HT1080 (cell line): ENCODE measurements around the gene ANKS6. TPM values are rescaled to one million over a fixed set of nuclear protein-coding genes. Genes with fewer than 3 reads are reported as not detected.

ENCODE experiments used
- DNase-seq: peaks from one replicate; pipeline ENCODE4 v3.0.0-alpha.2; 2015; ENCODE audit warnings: low read depth
- total RNA-seq: library from RNA; depleted of rRNA; stranded (reverse); fragments of >200 nt; shearing (Covaris generic); gene quantifications from 2 replicates; pipeline ENCODE4 v1.2.3, GENCODE V29; 2014

The ANKS6 gene
- total RNA-seq, 1 experiment from 2014 or later: 25.7 TPM

DNA sequence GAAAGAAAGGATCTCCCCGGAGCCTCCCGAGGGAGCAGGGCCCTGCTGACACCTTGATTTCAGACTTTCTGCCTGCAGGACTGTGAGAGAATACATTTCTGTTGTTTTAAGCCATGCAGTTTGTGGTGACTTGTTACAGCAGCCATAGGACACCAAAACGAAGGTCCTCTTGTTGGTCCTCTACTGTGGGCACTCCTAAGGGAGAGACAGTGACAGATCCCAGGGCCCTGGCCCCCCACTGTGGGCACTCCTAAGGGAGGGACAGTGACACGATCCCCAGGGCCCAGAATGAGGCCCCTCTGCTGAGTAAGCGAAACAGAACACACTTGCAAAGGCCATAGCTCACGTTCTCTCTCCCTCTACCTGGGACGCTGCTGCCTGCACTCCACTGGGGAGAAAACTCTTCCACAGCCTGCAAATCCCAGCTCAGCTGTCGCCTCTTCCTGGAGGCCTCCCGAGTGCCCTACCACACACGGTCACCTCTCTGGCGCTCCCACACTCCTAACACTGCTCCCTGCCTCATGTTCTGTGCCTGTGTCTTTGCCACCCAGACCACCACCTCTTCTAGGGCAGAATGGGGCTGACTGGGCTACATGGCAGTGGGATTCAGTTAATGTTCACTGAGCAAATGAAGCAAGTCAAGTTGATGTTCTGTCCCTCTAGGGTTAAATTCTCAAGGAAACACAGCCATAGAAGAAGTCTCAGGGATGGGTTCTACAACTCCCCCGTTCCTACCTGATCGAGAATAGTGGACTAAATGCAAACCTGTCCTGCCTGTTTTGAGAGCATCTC lies 23.8 kb downstream of the ANKS6 start:
- DNase-seq: no peak

DNA sequence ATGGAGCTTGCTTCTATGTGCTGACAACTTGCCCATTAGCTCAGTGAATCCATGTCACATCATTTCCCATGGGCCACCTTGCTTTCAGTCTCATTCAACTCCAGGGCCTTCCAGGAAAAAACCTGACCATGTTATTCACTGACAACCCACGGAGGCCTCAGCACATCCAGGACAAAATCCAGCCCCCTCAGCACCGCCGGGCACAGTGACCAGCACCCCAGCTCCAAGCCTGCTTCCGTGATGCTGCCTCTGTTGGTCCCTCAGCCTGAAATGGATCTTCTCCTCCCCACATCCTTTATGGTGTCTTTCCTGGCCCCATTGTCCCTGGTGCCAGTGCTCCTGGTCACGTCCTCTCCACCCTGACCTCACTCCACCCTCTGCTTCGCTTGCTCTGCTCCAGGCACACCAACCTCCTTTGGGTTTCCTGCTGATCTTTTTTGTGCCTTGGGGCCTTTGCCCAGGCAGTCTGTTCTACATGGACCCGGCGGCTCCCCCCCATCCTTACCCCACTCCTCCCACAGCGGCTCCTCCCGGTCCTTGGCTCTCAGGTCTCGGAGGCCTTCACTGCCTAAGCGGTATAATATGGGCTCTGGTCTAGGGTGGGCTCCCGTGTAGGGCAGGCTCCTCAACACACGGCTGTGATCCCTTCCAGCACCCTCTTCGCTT lies 25.0 kb downstream of the ANKS6 start:
- no peak for DNase-seq

DNA sequence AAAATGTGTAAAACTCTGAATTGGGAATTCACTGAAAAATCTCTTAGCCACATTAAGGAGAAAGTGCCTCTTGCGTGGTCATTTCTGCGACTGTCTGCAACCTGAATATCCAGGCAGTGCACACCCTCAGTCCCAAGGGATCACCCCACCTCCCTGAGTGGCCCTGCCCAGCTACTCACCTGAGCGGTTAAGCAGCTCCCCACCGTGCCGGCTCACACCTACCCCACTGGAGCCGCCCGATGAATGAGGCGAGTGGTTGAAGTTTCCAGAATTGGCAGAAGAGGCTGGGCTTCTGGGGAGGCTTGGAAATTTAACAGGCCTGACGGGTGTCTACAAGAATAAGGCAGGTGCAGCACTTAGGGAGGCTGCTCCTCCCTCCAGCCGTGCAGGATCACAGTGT lies 25.6 kb downstream of the ANKS6 start:
- DNase-seq: no peak

DNA sequence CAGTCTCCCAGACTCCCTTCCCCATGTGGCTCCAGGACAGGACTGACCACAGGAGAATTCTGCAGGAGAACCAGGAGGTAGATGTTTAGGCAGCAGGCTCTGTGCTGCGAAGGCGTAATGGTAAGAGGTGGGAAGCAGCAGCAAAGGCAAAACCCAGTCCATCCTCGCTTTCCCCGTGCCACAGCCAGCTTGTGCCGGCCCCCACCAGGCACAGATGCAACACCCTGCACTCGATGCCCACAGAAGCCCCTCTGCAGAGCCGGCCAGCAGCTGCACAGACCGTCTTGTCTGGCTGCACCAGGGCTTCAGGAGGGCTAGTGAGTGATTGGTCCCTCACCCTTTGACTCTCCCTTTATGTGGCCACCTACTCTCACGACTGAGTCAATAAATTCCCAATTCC lies 28.0 kb downstream of the ANKS6 start:
- no peak for DNase-seq

DNA sequence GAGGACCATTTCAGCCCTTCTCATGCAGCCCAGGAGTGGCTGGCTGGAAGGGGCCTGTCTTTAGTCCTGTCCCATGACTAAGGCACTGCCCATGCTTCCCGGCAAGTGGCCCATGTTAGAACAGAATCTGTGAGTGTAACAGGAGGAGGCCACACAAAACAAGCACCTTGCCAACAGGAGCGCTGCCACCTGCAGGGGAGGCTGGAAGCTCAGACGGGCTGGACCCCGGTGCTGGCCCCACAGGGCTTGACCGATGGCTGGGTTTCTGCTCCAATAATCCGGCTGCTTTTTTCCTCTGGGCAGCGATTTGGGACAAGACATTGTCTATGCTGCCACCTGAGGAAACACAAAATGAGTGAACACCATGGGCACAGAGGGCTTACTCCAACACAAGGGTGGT lies 28.4 kb downstream of the ANKS6 start:
- DNase-seq: no peak

DNA sequence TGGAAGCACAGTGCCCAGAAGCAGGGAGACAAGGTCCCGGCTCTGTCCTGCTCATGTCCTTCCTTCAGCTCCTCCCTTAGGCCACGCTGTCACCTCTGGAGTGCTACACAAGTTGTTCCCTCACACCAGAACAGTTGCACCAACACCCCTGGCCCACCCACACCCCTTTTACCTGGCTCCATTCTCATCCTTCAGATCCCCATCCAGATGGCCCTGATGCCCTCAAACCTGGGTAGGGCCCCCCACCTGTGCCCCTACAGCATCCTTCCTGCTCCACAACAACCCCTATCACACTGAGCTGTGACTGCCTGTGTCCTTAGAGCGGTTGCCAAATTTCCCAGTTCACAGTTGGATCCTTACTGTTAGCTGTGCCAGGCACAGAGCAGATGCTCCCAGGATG lies 29.2 kb downstream of the ANKS6 start:
- no peak for DNase-seq

DNA sequence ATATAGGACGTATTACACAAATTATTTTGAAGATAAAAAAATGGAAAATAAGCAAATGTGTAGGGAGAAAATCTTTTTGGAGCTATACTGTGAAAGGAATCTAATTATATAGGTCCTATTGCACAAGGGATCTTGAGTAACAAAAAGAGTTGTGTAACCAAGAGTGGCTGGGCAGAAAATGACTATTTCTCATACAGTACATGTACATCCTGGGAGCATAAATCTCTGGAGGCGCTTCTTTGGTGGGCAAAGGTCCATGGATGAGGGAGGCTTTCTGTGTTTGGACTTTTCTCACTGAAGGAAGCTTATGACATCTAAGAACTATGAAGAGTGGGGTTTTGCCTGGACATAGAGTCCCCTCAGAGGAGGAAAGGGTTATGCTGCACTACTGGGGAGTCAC lies 29.8 kb downstream of the ANKS6 start:
- DNase-seq: no peak

DNA sequence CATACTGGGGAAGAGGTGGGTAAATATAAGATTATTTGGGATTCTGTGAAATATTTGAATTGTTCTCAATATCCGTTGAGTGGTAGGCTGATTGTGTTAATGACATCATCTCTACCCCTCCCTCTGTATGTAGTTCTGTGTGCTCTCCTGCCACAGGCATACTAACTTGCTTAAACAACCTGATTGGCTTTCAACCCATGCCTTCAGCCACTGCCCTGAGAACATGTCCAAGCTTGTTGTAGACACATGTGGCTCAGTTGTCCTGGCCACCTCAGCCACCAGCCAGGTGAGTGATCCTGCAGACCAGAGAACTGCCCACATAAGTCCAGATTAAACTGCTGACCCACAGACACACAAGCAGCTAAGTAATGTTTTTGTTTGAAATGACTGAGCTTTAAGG lies 31.1 kb downstream of the ANKS6 start:
- no peak for DNase-seq

DNA sequence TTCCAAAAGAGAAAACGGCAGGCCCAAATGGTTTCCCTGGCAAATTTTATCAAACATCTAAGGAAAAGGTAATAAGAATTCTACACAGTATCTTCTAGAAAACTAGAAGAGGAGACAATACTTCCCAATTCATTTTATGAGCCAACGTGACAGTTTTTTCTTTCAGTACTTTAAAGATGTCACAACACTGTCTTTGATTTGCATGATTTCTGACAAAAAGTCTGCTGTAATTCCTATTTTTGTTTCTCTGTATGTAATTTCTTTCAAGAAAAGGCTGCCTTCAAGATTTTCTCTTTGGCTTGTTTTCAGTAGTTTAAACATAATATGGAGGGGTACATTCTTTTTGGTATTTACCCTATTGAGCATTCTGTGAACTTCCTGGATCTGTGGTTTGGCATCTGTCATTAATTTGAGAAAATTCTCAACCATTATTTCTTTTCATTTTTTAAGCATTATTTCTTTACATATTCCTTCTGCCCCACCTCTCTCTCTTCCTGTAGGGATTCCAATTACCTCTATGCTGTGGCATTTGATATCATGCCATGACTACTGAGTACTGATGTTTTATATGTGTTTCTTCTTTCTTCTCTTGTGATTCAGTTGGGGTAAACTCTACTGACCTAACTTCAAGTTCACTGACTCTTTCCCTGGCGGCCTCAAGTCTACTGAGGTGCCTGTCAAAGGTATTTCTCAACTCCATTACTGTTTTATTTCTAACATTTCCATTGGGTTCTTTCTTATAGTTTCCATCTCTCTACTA lies 32.2 kb downstream of the ANKS6 start:
- DNase-seq: no peak

DNA sequence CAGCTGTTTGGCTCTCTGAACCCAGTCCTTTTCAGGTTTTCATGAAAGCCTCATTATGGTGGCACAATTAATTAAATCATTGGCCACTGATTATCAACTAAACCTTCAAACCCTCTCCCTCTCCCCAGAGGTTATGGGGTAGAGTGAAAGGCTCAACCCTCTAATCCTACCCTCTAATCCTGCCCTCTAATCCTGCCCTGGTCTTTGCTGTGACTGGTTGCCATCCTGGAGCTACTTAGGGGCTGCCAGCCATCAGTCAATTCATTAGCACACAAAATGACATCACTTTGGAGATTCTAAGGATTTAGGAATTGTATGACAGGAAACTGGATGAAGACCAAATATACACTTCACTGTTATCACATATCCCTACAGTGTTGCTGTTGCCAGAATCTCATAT lies 36.1 kb downstream of the ANKS6 start:
- DNase-seq: no peak

DNA sequence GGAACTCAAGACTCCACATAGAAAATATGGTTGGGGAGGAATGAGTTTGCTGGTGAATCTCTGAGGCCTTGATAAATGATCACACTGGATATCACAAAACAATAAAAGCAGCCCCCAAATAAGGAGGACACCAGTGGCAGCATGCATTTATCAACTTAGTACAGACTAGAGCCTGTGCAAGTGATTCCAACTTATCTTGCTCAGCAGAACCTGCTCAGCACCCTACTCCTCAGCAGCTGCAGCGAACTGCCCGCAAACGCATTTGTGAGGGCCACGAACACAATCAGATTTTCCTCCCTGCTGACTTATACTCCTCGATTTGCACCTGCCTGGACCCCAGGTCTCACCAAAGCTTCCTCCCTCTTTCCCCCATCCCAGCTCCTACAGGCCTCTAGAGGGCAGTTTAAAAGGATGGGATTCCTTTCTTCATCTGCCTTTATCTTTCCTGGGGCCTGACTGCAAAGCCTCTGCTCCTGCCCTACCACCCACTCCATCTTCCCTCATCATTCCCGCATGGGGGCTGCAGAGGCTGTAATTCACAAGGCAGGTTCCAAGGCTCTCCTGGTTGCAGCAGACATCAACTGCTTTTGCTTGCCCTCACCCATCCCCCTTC lies 41.2 kb downstream of the ANKS6 start:
- DNase-seq: no peak

DNA sequence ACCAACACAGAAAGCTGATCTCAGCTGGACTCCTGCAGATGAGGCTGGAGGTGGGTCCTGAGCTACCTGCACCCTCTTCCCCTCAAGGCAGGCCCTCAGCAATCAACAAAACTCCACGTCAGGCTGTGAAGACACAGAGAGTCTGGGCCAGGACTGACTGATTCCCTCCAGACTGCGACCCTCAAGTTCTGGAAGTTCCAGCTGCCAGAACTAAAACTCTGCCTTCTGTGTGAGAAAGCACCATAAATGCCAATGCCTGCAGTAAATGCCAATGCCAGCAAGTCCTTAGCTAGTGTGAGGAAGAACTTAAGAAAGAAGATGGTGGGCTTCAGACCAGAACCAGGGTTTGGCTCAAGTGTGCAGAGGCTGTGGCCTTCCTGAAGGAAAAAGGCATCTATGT lies 45.1 kb downstream of the ANKS6 start:
- DNase-seq: no peak

DNA sequence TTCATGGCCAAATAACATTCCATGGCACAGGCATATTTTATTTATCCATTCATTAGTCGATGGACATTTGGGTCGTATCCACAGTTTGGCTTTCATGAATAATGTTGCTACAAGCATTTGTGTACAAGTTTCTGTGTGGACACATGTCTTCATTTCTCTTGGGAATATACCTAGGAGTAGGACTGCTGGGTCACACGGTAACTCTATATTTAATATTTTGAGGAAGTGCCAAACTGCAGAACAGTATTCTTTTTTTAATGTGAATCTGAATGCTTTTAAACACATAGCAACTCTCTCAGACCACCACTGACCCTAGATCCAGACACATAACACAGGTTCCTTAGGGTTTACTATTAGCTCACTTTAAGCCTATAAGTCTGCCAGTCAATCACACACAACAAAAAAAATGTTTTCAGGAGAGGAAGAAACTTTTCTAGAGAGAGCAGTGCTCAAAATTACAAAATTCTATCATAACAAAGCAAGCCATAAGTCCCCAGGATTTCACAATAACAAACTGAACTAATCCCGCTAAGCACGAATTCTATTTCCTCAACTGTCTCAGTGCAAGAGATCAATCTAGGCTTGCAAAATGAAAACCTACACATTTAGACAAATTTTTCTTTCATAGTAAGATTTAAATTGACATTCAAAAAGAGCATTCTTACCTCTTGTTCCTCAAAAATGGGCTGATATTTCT lies 45.8 kb downstream of the ANKS6 start:
- no peak for DNase-seq

DNA sequence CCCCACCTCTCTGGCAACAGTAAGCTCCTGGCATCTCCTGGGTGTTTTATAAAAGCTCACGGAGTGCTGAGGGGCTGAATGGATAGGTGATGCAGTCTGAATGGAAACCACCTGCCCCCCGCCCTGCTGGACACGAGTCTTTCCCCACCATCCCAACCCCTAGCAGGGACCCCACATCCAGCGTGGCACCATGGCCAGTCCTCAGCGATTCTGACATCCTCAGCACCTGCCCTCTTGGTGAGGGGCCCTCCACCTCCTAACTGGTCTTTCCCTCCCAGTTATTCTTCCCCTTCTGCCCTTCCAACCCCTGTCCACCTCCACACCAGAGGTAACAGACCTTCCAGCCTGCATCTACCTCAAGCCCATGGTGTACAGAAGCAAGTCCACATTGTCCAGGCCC lies 48.9 kb downstream of the ANKS6 start:
- no peak for DNase-seq

DNA sequence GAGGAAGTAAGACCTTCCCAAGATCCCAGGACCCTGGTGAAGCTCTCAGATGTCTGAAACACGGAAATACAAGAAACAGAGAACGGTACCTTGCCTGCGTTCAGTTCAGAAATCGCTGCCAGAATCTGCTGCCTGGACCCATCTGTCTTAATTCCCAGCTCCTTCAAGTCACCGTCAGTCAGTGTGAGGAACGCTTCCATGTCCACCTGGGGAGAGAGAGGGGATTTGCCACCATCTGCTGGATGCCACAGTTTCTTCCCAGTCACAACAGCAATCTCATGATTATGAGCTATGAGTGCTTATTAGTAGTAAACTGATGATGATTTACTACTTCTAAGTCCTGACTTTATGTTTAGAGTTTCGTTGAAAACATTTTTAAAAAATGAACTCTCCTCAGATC lies 50.9 kb downstream of the ANKS6 start:
- no peak for DNase-seq

DNA sequence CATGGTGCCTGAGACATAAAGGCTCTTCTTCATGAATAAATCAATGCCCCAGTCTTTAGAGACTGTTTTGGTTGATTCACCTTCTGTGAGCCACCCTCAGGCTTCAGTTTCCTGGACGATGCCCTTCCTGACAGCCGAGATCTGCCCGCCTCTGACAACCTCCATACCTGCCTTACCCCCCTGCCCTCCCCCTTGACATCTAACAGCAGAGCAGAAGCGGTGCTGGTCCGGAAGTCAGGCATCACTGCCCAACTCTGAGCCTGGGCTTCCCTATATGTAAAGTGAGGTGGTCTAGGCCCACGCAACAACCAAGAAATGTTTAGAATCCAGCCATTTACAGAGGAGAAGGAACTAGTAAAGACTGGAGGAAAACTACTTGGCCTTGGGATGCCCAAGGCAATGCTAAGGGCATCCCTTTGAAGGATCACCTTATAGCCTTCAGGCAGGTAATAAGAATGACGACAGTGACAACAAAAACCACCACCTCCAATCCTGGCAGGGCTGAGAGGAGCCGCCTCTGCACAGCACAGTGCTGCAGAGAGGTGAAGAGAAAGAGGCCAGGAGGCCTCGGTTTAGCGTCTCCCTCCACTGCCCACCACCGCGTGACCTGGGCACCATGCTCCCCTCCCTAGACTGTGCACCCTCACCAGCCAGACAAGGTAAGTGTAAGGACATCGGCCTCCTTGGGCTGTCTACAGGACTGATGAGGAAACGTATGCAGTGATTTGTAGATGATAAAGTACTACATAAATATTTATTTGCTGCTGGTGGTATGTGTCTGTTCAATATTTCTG lies 52.3 kb downstream of the ANKS6 start:
- DNase-seq: no peak

DNA sequence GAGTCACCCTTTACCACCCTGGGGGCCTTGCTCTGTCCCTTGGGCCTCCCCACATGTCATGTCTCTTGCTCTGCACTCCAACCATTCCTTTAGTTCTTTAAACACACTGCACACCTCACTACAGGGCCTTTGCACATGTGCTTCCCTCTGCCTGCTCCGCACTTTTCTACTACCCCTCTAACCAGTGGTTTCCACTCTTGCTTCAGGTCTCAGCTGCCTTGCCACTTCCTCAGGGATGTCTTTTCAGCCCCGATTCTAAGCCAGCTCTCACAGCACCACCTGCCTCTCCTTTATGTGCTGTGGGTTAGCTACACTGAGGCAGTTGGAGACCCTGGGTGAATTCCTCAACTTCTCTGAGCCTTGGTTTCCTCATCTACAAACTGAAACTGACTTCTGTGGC lies 53.0 kb downstream of the ANKS6 start:
- no peak for DNase-seq

DNA sequence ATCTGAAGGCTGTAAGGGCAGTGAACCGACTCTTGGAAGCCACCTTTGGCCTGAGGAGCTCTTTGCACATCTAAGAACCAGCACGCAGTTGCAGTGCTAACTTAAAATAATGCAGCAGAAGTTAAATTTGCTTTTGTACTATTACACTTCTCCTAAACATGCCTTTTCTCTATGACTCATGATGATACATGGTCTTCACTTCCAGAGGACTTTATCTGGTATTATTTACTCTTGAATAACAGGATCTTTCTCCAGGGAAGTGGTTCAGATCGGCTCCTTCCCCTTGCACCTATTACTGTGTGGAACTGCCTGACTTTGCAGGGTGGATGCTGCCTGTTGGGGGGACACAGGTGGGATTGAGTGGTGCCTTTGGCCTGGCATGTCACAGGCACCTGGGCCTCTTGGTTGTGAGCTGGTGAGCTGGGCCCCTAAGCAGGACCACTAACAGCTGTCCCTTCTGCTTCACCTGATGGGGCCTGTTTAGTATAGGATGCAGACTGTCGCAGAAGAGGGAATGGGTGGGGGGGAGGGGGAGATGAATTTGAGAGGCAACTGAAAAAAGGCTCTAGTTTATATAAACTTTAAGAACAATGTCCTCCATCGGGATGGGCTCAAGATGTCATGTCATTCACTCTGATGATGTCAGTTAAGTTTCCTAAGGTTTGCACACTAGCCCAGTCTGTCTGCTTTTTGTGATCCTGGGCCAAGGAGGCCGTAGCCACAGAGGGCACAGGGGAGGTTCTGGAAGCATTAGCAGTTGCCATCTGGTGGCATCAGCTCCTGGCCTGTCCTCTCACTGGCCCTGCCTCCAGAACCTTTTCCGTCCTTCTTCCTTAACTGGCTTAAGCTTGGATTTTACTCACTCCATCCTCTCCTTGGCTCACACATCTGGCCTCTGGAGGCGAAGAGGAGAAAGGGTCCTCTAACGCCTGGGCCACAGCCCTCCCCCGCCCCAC lies 53.8 kb downstream of the ANKS6 start:
- peak; percentile 71 for DNase-seq

DNA sequence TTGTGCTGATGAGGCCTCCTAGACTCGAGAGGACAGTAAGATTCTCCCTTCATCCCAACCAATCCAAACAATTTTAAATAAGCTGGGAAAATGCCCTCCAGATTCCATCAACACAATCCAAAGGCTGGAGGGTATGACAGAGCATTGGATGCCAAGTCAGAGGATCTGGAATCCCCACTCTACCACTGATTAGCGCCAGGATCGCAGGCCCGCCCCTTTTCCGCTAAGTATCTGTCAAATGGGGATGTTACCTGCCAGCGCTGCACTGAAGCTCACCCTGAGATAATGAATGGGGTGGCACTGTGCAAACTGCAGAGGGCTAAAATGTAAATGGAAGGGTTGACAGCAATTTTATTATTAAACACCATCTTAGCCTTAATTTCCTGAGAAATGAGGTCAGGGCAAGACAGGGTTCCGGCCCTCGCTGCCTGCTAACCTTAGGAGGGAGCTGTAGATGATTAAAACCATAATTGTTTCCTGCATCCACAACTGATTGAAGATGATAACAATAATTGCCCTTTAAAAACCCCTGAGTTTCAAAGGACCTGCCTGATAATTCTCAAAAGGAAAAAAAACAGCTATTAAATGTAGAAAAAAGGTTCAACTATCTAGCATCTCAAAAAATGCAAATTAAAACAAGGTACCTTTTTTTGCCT lies 56.0 kb downstream of the ANKS6 start:
- DNase-seq: no peak
